Endothelial cell (in vitro differentiated cells): ENCODE measurements around the gene CORO7. TPM values are rescaled to one million over a fixed set of nuclear protein-coding genes. Genes with fewer than 3 reads are reported as not detected.

Source experiments
- DNase-seq: peaks from one replicate; pipeline ENCODE4 v3.0.0; 2021; ENCODE audit warnings: low spot score
- H3K27ac Mint-ChIP-seq: one replicate; pipeline ENCODE4 v1.8.0; 2021; ENCODE audit warnings: mixed read lengths, inconsistent platforms; ENCODE audit not compliant: unreplicated experiment
- H3K27me3 Mint-ChIP-seq: one replicate; pipeline ENCODE4 v1.8.0; 2021; ENCODE audit warnings: mild to moderate bottlenecking, moderate library complexity, mixed read lengths, inconsistent platforms; ENCODE audit not compliant: unreplicated experiment
- H3K36me3 Mint-ChIP-seq: one replicate; pipeline ENCODE4 v1.8.0; 2021; ENCODE audit warnings: mild to moderate bottlenecking, low read depth, mixed read lengths, inconsistent platforms; ENCODE audit not compliant: unreplicated experiment
- H3K4me1 Mint-ChIP-seq: one replicate; pipeline ENCODE4 v1.8.0; 2021; ENCODE audit warnings: mild to moderate bottlenecking, mixed read lengths, inconsistent platforms; ENCODE audit not compliant: unreplicated experiment
- H3K4me3 Mint-ChIP-seq: one replicate; pipeline ENCODE4 v1.8.0; 2021; ENCODE audit warnings: mild to moderate bottlenecking, mixed read lengths, inconsistent platforms; ENCODE audit not compliant: unreplicated experiment
- H3K9me3 Mint-ChIP-seq: one replicate; pipeline ENCODE4 v1.8.0; 2021; ENCODE audit warnings: mixed read lengths, inconsistent platforms; ENCODE audit not compliant: unreplicated experiment
- total RNA-seq: library from RNA; stranded (reverse); fragmentation: NEBNext Ultra II Directional; extraction: Animal tissue kit (Norgen Biotek cat#: 25700); gene quantifications from one replicate; pipeline ENCODE4 v1.2.1, GENCODE V29; 2021; ENCODE audit not compliant: unreplicated experiment
- TF ChIP-seq, protein P1 (sequence below): fragments of 200-600 bp; sonication (generic); IDR thresholded peaks from one replicate; pipeline ENCODE4 v1.5.0; 2021; ENCODE audit warnings: antibody characterized with exemption; ENCODE audit not compliant: unreplicated experiment

The CORO7 gene
- total RNA-seq, 1 donor from 2014 or later: 103 TPM

DNA sequence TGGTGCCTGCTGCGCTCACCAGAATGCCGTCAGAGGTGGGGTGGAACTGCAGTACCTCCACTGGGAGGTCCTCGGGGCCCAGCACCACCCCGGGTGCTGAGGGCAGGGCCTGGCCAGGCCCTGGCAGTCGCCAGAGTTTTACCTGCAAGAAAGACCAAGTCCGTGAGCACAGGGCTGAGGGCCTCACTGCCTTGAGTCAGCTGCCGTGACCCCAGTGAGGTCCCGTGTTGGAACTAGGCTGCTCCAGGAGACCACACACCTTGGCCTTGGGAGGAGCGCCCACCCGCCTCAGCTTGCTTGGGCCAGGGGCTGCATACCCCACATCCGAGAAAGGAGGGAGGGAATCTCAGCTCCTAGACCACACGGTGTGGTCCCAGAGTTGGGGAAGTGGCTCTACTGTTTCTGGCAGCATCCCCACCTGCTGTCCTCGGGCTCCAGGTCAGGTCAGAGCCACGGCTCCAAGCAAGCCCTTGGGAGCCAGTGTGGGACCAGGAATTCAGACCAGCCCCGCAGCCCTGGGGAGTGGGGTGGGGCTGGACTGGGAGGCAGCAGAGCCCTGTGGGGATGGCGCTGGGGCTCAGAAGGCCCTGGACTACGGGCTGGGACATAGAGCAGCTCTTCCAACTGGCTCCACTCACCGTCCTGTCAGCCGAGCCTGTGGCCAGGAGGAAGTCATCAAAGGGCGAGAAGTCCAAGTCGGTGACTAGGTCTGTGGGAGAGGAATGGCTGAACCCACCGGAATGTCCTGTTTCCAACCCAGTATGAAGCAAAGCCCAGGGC lies 8.7 kb downstream of the CORO7 start:
- Mint-ChIP-seq H3K27ac (no peak overlapping the region), H3K9me3 (no peaks in the 10 kb centered on the region), H3K4me3 (no peak overlapping the region), H3K27me3 (peaks cover 5% of the 10 kb centered on the region), H3K4me1 (no peaks in the 10 kb centered on the region), H3K36me3 (peaks cover 20% of the 10 kb centered on the region)
- DNase-seq: no peak
- TF ChIP-seq, protein P1, sequence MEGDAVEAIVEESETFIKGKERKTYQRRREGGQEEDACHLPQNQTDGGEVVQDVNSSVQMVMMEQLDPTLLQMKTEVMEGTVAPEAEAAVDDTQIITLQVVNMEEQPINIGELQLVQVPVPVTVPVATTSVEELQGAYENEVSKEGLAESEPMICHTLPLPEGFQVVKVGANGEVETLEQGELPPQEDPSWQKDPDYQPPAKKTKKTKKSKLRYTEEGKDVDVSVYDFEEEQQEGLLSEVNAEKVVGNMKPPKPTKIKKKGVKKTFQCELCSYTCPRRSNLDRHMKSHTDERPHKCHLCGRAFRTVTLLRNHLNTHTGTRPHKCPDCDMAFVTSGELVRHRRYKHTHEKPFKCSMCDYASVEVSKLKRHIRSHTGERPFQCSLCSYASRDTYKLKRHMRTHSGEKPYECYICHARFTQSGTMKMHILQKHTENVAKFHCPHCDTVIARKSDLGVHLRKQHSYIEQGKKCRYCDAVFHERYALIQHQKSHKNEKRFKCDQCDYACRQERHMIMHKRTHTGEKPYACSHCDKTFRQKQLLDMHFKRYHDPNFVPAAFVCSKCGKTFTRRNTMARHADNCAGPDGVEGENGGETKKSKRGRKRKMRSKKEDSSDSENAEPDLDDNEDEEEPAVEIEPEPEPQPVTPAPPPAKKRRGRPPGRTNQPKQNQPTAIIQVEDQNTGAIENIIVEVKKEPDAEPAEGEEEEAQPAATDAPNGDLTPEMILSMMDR: no peak

DNA sequence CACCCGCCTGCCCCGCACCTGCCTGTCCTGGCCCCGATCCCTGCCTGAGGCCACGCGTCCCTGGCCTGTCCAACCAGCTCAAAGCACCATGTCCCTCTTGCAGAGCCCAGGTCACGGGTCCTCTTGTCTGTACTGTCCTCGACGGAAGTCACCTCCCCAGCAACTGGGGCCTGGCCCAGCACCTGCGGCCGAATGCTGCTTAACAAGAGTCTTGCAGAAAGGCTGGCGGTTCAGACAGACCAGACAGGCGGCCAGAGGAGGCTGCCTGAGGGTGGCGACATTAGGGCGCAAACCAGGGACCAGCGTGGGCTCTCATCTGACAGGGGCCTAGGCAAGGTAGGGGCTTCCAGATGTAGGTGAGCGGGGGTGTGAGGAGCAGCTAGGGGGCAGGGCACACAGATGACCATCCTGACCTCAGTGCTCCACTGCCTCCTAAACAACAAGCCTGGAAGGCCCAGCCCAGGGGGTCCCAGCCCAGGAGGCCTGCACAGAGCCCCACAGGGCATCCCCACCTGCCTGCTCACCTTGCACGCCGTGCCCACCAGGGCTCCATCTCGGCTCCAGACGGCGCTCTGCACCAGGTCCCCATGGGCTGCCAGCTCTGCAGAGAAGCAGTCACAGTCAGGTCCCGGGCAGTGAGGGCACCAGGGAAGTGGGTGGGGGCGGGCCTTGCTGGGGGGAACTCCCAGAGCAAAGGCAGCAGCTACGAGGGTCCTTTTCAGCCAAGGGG lies 11.3 kb downstream of the CORO7 start:
- Mint-ChIP-seq H3K4me3 (peak overlapping the region; percentile 48), H3K9me3 (no peaks in the 10 kb centered on the region), H3K27ac (peak overlapping the region; percentile 14), H3K27me3 (peaks cover 9% of the 10 kb centered on the region), H3K36me3 (peaks cover 22% of the 10 kb centered on the region), H3K4me1 (no peaks in the 10 kb centered on the region)
- DNase-seq: no peak
- TF ChIP-seq, protein P1: no peak

DNA sequence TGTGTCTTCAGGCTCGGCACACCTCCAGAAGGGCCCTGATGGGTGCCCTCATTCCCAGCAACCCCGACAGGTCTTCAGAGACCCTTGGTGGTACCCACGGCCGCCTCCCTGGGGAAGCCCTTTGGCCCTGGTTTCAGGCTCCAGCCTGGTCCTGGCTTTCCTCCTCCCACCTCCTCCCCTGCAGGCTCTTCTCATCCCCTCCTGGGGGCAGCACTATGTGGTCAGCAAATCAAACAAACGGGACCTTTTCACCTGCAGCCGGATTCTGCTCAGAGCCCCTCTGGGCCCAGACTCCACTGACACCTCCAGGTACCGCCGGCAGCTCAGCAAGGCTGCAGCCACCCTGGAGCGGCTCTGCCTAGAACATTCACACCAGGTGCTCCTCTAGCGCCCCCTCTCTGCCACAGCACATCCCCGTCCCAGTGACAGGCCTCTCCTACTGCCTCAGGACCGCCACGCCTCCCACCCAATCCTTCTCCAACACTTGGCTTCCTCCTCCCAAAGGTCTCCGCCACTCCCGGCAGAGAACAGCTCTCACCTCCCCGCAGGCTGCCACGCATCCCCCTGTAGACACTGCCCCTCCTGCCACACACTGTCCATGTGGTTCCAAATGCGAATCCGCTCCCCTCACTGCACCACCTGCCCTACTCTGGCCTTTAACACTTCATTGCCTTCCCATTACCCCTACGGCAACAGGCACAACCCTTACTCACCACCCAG lies 12.0 kb downstream of the CORO7 start:
- Mint-ChIP-seq H3K27me3 (peaks cover 9% of the 10 kb centered on the region), H3K9me3 (no peaks in the 10 kb centered on the region), H3K36me3 (peaks cover 25% of the 10 kb centered on the region), H3K4me1 (no peaks in the 10 kb centered on the region), H3K4me3 (peak overlapping the region; percentile 48), H3K27ac (peak overlapping the region; percentile 14)
- TF ChIP-seq, protein P1: peak; percentile 77
- peak; percentile 82 for DNase-seq

DNA sequence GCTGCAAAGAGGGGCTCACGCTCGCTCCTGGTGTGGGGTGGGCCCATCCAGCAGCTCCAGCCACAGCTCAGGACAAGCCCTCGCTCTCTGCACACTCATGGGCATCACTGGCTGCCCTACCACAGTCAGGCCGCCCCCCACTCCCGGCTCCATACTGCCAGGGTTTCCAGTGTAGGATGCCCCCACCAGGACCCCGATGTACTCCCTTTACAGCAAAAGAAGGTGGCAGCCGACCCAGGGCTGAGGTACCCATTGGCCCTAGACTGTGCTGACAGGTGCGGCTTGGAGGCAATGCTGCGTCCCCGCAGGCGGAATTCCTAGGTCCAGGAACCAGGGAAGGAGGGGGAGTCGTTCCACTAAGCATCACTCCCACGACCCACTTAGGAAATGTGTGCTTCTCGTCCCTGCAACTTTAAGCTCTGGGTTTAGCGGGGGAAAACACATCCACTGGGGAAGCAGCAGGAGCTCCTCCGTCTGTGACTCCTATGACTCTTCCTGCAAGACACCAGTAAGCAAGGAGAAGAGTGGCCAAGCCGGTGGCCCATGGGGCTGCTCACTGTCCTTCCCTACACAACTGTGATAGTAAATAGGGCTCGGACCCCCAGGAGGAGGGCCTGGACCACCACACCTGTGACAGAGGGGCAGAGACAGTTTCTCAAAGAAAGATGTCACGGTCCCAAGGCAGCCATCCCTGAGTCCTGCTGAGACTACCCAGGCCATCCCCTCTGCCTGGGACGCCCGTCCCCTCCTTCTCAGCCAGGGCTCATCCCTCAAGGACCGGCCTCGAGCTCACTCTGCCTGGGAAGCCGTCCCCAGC lies 13.1 kb downstream of the CORO7 start:
- H3K4me3 Mint-ChIP-seq: no peak overlapping the region
- no peak overlapping the region for H3K27ac Mint-ChIP-seq
- H3K9me3 Mint-ChIP-seq: no peaks in the 10 kb centered on the region
- TF ChIP-seq, protein P1: no peak
- no peaks in the 10 kb centered on the region for H3K4me1 Mint-ChIP-seq
- no peak for DNase-seq
- peaks cover 25% of the 10 kb centered on the region for H3K36me3 Mint-ChIP-seq
- peaks cover 9% of the 10 kb centered on the region for H3K27me3 Mint-ChIP-seq
